MM.1S (cell line): ENCODE results near the gene EBF3.

Experiments
- CTCF ChIP-seq: fragments of 300-600 bp; sonication (generic); IDR thresholded peaks from 2 replicates; pipeline ENCODE4 v1.5.1; 2016; ENCODE audit warnings: antibody characterized with exemption, low read length, mixed read lengths
- EZH2phosphoT487 ChIP-seq: fragments of 300-600 bp; sonication (generic); IDR thresholded peaks from 2 replicates; pipeline ENCODE4 v1.6.1; 2018; ENCODE audit warnings: antibody characterized with exemption, low read length

- TF ChIP-seq CTCF (no peak), EZH2phosphoT487 (no peak)
These were observed 68.3 kb downstream of the EBF3 start for GRCh38 chr10:129895811-129896135.
